ENCODE data around the gene EZH2.

Gene EZH2

GRCh38 chr7:148761499-148762278 lies 122.4 kb downstream of the EZH2 start:
- DNase-seq: no peak

All from CD4-positive, alpha-beta T cell treated with Interleukin-12 subunit alpha and Interleukin-12 subunit beta, for 1 hour (primary cell).